ENCODE results near the gene CD109. TPM values are rescaled to one million over a fixed set of nuclear protein-coding genes. Genes with fewer than 3 reads are reported as not detected.
A peak's percentile ranks its signal among the peaks of the same experiment; 100 is the strongest.

CD109 gene
- total and polyA plus RNA-seq, 2 of the 4 experiments (the other 2 are of a cell fraction): 3.6 to 5.0 TPM

DNA sequence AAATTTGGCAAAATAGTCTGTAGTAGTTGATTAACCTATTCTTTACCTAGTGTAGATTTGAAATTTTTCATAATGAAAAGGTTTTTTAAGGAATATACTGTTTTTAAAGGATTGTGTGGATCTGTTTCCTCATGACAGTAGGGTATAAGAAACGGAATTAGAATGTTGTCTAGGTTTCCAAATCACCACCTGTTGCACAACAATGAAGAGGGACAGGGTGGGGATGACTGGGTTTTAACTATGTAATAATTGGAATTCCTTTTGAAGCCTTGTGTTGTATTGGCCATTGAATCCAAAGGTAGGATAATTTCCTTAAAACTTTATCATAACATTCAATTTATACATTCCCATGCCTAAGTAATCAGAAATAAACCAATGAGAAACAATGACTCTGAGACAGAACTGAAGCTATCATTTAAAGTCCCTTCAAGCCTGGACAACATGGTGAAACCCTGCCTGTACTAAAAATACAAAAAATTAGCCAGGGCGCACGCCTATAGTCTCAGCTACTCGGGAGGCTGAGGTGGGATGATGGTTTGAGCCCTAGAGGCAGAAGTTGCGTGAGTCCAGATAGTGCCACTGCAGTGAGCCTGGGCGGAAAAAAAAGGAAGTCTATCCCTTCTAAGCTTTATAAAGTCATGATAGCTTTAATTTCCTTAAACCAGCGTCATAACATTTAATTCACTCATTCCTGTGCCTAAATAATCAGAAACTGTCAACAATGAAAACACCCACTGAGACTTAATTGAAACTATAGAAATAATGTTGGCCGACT, 23.9 kb upstream of the CD109 start:
- H2AK5ac ChIP-seq (ENCODE audit: low read depth, low read length): no peak overlapping the region
- no peak overlapping the region for H3K27ac ChIP-seq (ENCODE audit: insufficient read depth, low read length)
- H3K23ac ChIP-seq (ENCODE audit: low read depth, low read length): no peak overlapping the region
- H3K36me3 ChIP-seq (ENCODE audit: control insufficient read depth, insufficient read depth, low read length): no peaks in the 10 kb centered on the region
- H3K27me3 ChIP-seq (ENCODE audit: control insufficient read depth, insufficient read depth, low read length): no peaks in the 10 kb centered on the region
- CTCF ChIA-PET: interaction anchor here (0.8 to 1.2 kb wide), 3 partner anchors 61 to 1539 kb away, joined by 3 to 4 read pairs (median 3); no protein-coding TSS in a partner anchor
- H2AFZ ChIP-seq (replicated peaks; ENCODE audit: low read length, poor library complexity): no peak overlapping the region
- no peaks in the 10 kb centered on the region for H3K4me1 ChIP-seq (ENCODE audit: control insufficient read depth, insufficient read depth, low read length)
- no peak overlapping the region for H3K4me3 ChIP-seq (ENCODE audit: insufficient read depth, low read depth, low read length)
- no peak overlapping the region for H3K4me2 ChIP-seq (ENCODE audit: low read depth, low read length)
- WGBS, 2 experiments (ENCODE audit: extremely low coverage in 2 of 2, insufficient read length in 1 of 2): no CpG with 5 or more reads among the region's 8 CpGs
- in situ Hi-C loops (cut with MboI; ENCODE audit: low sequenced_read_pairs) (loop anchor here (10.0 kb wide), 1 partner anchor 1543 kb away; no protein-coding TSS in a partner anchor), intact Hi-C loops (cut with micrococcal nuclease) (no loop called here), dilution Hi-C loops (cut with HindIII; ENCODE audit: low sequenced_read_pairs, unreplicated experiment) (no loop called here)
- no peak overlapping the region for H3K56ac ChIP-seq (ENCODE audit: extremely low read depth, insufficient read depth, low read length)
- H3K4ac ChIP-seq (ENCODE audit: low read depth, low read length): no peak overlapping the region
- no peak overlapping the region for H2BK120ac ChIP-seq (ENCODE audit: low read depth, low read length)
- TF ChIP-seq CHD1 (IDR thresholded peaks at IDR 0.05; ENCODE audit: low read depth, low read length) (no peak), CEBPB (IDR thresholded peaks at IDR 0.05; ENCODE audit: low read depth, low read length) (peak; percentile 27; the same call in 1 of the 2 replicates), BHLHE40 (IDR thresholded peaks at IDR 0.05; ENCODE audit: low read depth, low read length) (no peak)
- H3K18ac ChIP-seq (ENCODE audit: low read depth, low read length): no peak overlapping the region
- no peaks in the 10 kb centered on the region for H3K9me3 ChIP-seq (ENCODE audit: control insufficient read depth, insufficient read depth, low read length)
- H4K20me1 ChIP-seq (ENCODE audit: insufficient read depth, low read length): no peaks in the 10 kb centered on the region
- H4K91ac ChIP-seq (ENCODE audit: insufficient read depth, low read depth, low read length): no peak overlapping the region
- no peak overlapping the region for H2BK20ac ChIP-seq (ENCODE audit: low read depth, low read length)
- no peak overlapping the region for H3K14ac ChIP-seq (replicated peaks; ENCODE audit: low read depth, low read length)
- no peak overlapping the region for H4K8ac ChIP-seq (ENCODE audit: low read depth in 2 of 2, low read length in 2 of 2)
- H2AK9ac ChIP-seq (replicated peaks; ENCODE audit: low read depth, low read length, poor library complexity): no peak overlapping the region
- no TSS peak for BruUV-seq (replicated peaks)
- H3K9ac ChIP-seq (ENCODE audit: low read depth, low read length): no peak overlapping the region
- POLR2A ChIA-PET (ENCODE audit: unreplicated experiment): no interaction called here
- DNase-seq: no peak
- H3K79me1 ChIP-seq (ENCODE audit: low read depth in 1 of 2, low read length in 2 of 2): no peaks in the 10 kb centered on the region
- no peak overlapping the region for H4K5ac ChIP-seq (ENCODE audit: low read depth, low read length)
- no peak for ATAC-seq (ENCODE audit: low read depth)
- no peak overlapping the region for H2BK5ac ChIP-seq (ENCODE audit: low read depth, low read length, poor library complexity, severe bottlenecking)
- no peaks in the 10 kb centered on the region for H3K9me1 ChIP-seq (ENCODE audit: insufficient read depth, low read length)
- H2BK15ac ChIP-seq (ENCODE audit: low read depth, low read length): no peak overlapping the region

Data from IMR-90 (cell line).